NCI-H2171 treated with DMSO at 0.1 percent for 48 hours (cell line): ENCODE measurements around the gene UBE2J2.
A peak's percentile ranks its signal among the peaks of the same experiment; 100 is the strongest.

ENCODE experiments used
- DNase-seq: peaks from one replicate; lab custom pipeline; 2025; lab: John Stamatoyannopoulos, UW

The UBE2J2 gene

GRCh38 chr1:1295154-1295923 lies 21.7 kb upstream of the UBE2J2 start:
- no peak for DNase-seq

- DNase-seq: no peak
Observed at GRCh38 chr1:1294250-1294890, 20.7 kb upstream of the UBE2J2 start.

- DNase-seq: no peak
Observed at GRCh38 chr1:1293263-1294249, 19.9 kb upstream of the UBE2J2 start.

GRCh38 chr1:1292851-1293250 lies 19.2 kb upstream of the UBE2J2 start:
- DNase-seq: no peak

- no peak for DNase-seq
Observed at GRCh38 chr1:1292442-1292779, 18.8 kb upstream of the UBE2J2 start.

- DNase-seq: peak; percentile 87
Observed at GRCh38 chr1:1291548-1292441, 18.1 kb upstream of the UBE2J2 start.

- DNase-seq: peak; percentile 34
Observed at GRCh38 chr1:1291023-1291528, 17.4 kb upstream of the UBE2J2 start.

GRCh38 chr1:1290238-1290731 lies 16.6 kb upstream of the UBE2J2 start:
- peak; percentile 27 for DNase-seq

- no peak for DNase-seq
Observed at GRCh38 chr1:1287288-1288110, 13.8 kb upstream of the UBE2J2 start.

- no peak for DNase-seq
Observed at GRCh38 chr1:1286313-1287261, 12.9 kb upstream of the UBE2J2 start.

GRCh38 chr1:1285611-1286311 lies 12.1 kb upstream of the UBE2J2 start:
- DNase-seq: no peak

GRCh38 chr1:1285102-1285571 lies 11.5 kb upstream of the UBE2J2 start:
- DNase-seq: no peak

GRCh38 chr1:1284221-1285101 lies 10.8 kb upstream of the UBE2J2 start:
- no peak for DNase-seq

- DNase-seq: peak; percentile 50
Observed at GRCh38 chr1:1283821-1284220, 10.2 kb upstream of the UBE2J2 start.

- no peak for DNase-seq
Observed at GRCh38 chr1:1282998-1283397, 9.3 kb upstream of the UBE2J2 start.

- no peak for DNase-seq
Observed at GRCh38 chr1:1281533-1282321, 8.1 kb upstream of the UBE2J2 start.
